Smooth muscle cell (in vitro differentiated cells): ENCODE measurements around the gene LILRB5. TPM values are rescaled to one million over a fixed set of nuclear protein-coding genes. Genes with fewer than 3 reads are reported as not detected.

ENCODE experiments used
- DNase-seq: peaks from one replicate; lab custom pipeline; 2025; ENCODE audit not compliant: unreplicated experiment; lab: John Stamatoyannopoulos, UW
- H2AFZ ChIP-seq: fragments of 200-600 bp; sonication (generic); 2 replicates; pipeline ENCODE4 v1.6.0; 2016; ENCODE audit warnings: antibody characterized with exemption, low read depth, mild to moderate bottlenecking
- H3F3A ChIP-seq: fragments of 200-600 bp; sonication (generic); 2 replicates; pipeline ENCODE4 v1.6.0; 2017; ENCODE audit warnings: antibody characterized with exemption, low read depth
- H3K27ac ChIP-seq: fragments of 200-600 bp; sonication (generic); 2 replicates; pipeline ENCODE4 v1.5.1; 2016; ENCODE audit warnings: low read depth, mild to moderate bottlenecking
- H3K27me3 ChIP-seq: fragments of 200-600 bp; sonication (generic); 2 replicates; pipeline ENCODE4 v1.6.1; 2016; ENCODE audit warnings: low read depth, mild to moderate bottlenecking
- H3K36me3 ChIP-seq: fragments of 200-600 bp; sonication (generic); 2 replicates; pipeline ENCODE4 v1.5.1; 2016; ENCODE audit warnings: low read depth
- H3K4me1 ChIP-seq: fragments of 200-600 bp; sonication (generic); 2 replicates; pipeline ENCODE4 v1.5.1; 2016; ENCODE audit warnings: low read depth
- H3K4me2 ChIP-seq: fragments of 200-600 bp; sonication (generic); 2 replicates; pipeline ENCODE4 v1.6.0; 2016; ENCODE audit warnings: mild to moderate bottlenecking
- H3K4me3 ChIP-seq: fragments of 200-600 bp; sonication (generic); 2 replicates; pipeline ENCODE4 v1.5.1; 2016; ENCODE audit warnings: mild to moderate bottlenecking
- H3K79me2 ChIP-seq: fragments of 200-600 bp; sonication (generic); 2 replicates; pipeline ENCODE4 v1.6.0; 2016; ENCODE audit warnings: low read depth, mild to moderate bottlenecking
- H3K9ac ChIP-seq: fragments of 200-600 bp; sonication (generic); 2 replicates; pipeline ENCODE4 v1.6.0; 2016; ENCODE audit warnings: low read depth
- H3K9me3 ChIP-seq: fragments of 200-600 bp; sonication (generic); replicated peaks from 2 replicates; pipeline ENCODE4 v1.5.1; 2016; ENCODE audit warnings: low read depth
- H4K20me1 ChIP-seq: fragments of 200-600 bp; sonication (generic); 2 replicates; pipeline ENCODE4 v1.6.0; 2016; ENCODE audit warnings: low read depth
- WGBS: methylation state at CpG from one replicate; pipeline ENCODE4 v1.1.7; 2016; ENCODE audit warnings: low lambda C conversion rate; 5-methylcytosine and 5-hydroxymethylcytosine counted together
- polyA plus RNA-seq: library from polyadenylated mRNA; unstranded; fragments of >200 nt; fragmentation: Nextera tagmentation; extraction: Ambion mirVana; gene quantifications from 2 replicates; pipeline ENCODE4 v1.2.1, GENCODE V29; 2016
- total RNA-seq: library from RNA; depleted of rRNA; stranded (reverse); fragments of >200 nt; gene quantifications from 2 replicates; pipeline ENCODE4 v1.2.3, GENCODE V29; 2014
- TF ChIP-seq, protein P1 (sequence below): fragments of 200-600 bp; sonication (generic); IDR thresholded peaks from 2 replicates; pipeline ENCODE4 v1.5.1; 2017; ENCODE audit warnings: borderline replicate concordance, mild to moderate bottlenecking, antibody characterized with exemption; ENCODE audit not compliant: insufficient read depth, poor library complexity, severe bottlenecking

Gene LILRB5
- total and polyA plus RNA-seq, 2 experiments from 2014 or later, result not detected

- no peak overlapping the region for H3K9ac ChIP-seq
- H3K4me1 ChIP-seq, result peaks cover 24% of the 10 kb centered on the region
- H4K20me1 ChIP-seq, result peaks cover 100% of the 10 kb centered on the region
- peaks cover 56% of the 10 kb centered on the region for H3K79me2 ChIP-seq
- no peaks in the 10 kb centered on the region for H3K27me3 ChIP-seq
- no peak for DNase-seq
- no peak overlapping the region for H3K27ac ChIP-seq
- peaks cover 78% of the 10 kb centered on the region for H3F3A ChIP-seq
- no peak overlapping the region for H3K4me3 ChIP-seq
- H3K36me3 ChIP-seq, result no peaks in the 10 kb centered on the region
- no peak overlapping the region for H2AFZ ChIP-seq
- H3K9me3 ChIP-seq, result no peaks in the 10 kb centered on the region
- 95% methylated on average over 27 of the region's 27 CpGs for WGBS
- TF ChIP-seq, protein P1, sequence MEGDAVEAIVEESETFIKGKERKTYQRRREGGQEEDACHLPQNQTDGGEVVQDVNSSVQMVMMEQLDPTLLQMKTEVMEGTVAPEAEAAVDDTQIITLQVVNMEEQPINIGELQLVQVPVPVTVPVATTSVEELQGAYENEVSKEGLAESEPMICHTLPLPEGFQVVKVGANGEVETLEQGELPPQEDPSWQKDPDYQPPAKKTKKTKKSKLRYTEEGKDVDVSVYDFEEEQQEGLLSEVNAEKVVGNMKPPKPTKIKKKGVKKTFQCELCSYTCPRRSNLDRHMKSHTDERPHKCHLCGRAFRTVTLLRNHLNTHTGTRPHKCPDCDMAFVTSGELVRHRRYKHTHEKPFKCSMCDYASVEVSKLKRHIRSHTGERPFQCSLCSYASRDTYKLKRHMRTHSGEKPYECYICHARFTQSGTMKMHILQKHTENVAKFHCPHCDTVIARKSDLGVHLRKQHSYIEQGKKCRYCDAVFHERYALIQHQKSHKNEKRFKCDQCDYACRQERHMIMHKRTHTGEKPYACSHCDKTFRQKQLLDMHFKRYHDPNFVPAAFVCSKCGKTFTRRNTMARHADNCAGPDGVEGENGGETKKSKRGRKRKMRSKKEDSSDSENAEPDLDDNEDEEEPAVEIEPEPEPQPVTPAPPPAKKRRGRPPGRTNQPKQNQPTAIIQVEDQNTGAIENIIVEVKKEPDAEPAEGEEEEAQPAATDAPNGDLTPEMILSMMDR, result no peak
- no peak overlapping the region for H3K4me2 ChIP-seq
Observed at GRCh38 chr19:54206030-54206830, 50.8 kb downstream of the LILRB5 start.

GRCh38 chr19:54204767-54205468, 52.2 kb downstream of the LILRB5 start:
- Histone ChIP-seq H3K27ac (no peak overlapping the region), H3K9me3 (no peaks in the 10 kb centered on the region), H3K4me1 (peaks cover 24% of the 10 kb centered on the region), H3K4me3 (no peak overlapping the region), H3K79me2 (peaks cover 61% of the 10 kb centered on the region), H3K9ac (no peak overlapping the region), H2AFZ (no peak overlapping the region), H3K27me3 (no peaks in the 10 kb centered on the region), H3K4me2 (peak overlapping the region; percentile 6), H3F3A (peaks cover 71% of the 10 kb centered on the region), H3K36me3 (no peaks in the 10 kb centered on the region), H4K20me1 (peaks cover 89% of the 10 kb centered on the region)
- 98% methylated on average over 4 of the region's 4 CpGs for WGBS
- TF ChIP-seq, protein P1, result no peak
- no peak for DNase-seq

- DNase-seq, result no peak
- H3K27ac ChIP-seq, result no peak overlapping the region
- H3K27me3 ChIP-seq, result no peaks in the 10 kb centered on the region
- H4K20me1 ChIP-seq, result peaks cover 72% of the 10 kb centered on the region
- H2AFZ ChIP-seq, result no peak overlapping the region
- H3K4me2 ChIP-seq, result peak overlapping the region; percentile 89
- TF ChIP-seq, protein P1, result no peak
- 50% methylated on average over 9 of the region's 9 CpGs for WGBS
- peak overlapping the region; percentile 96 for H3K9ac ChIP-seq
- H3K4me3 ChIP-seq, result peak overlapping the region; percentile 72
- H3K79me2 ChIP-seq, result peaks cover 61% of the 10 kb centered on the region
- H3K4me1 ChIP-seq, result peaks cover 21% of the 10 kb centered on the region
- H3F3A ChIP-seq, result peaks cover 62% of the 10 kb centered on the region
- H3K36me3 ChIP-seq, result no peaks in the 10 kb centered on the region
- no peaks in the 10 kb centered on the region for H3K9me3 ChIP-seq
Observed at GRCh38 chr19:54203151-54203611, 53.9 kb downstream of the LILRB5 start.
